Measurements from ENCODE around the gene NXPH4.

GRCh38 chr12:57243521-57244311 lies 27.1 kb downstream of the NXPH4 start:
- TF ChIP-seq EZH2 (IDR thresholded peaks at IDR 0.05; ENCODE audit: borderline replicate concordance, insufficient read depth, low read length, poor library complexity, severe bottlenecking) (no peak), MXI1 (conservative IDR thresholded peaks at IDR 0.05; ENCODE audit: poor library complexity, severe bottlenecking) (no peak), REST (IDR thresholded peaks at IDR 0.05; ENCODE audit: borderline replicate concordance) (no peak), POLR2AphosphoS5 (IDR thresholded peaks at IDR 0.05) (no peak), SMC3 (conservative IDR thresholded peaks at IDR 0.05; ENCODE audit: poor library complexity) (peak; percentile 43), EP300 (conservative IDR thresholded peaks at IDR 0.05; ENCODE audit: poor library complexity, severe bottlenecking) (no peak)
- TF ChIP-seq, protein P1, sequence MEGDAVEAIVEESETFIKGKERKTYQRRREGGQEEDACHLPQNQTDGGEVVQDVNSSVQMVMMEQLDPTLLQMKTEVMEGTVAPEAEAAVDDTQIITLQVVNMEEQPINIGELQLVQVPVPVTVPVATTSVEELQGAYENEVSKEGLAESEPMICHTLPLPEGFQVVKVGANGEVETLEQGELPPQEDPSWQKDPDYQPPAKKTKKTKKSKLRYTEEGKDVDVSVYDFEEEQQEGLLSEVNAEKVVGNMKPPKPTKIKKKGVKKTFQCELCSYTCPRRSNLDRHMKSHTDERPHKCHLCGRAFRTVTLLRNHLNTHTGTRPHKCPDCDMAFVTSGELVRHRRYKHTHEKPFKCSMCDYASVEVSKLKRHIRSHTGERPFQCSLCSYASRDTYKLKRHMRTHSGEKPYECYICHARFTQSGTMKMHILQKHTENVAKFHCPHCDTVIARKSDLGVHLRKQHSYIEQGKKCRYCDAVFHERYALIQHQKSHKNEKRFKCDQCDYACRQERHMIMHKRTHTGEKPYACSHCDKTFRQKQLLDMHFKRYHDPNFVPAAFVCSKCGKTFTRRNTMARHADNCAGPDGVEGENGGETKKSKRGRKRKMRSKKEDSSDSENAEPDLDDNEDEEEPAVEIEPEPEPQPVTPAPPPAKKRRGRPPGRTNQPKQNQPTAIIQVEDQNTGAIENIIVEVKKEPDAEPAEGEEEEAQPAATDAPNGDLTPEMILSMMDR (IDR thresholded peaks at IDR 0.05; ENCODE audit: poor library complexity, severe bottlenecking), result peak; percentile 67

Data from neural cell (in vitro differentiated cells).